HG03342 (cell line): ENCODE data around the gene GPM6B.
"Not testable (repeated sequence)": the region's sequence is repeated elsewhere in the genome, so short reads cannot be mapped to it uniquely, and the experiment has no call there.

Source experiments
- ATAC-seq: cut with Tn5 transposase; IDR thresholded peaks from one replicate; pipeline ENCODE4 v1.9.1; 2021; ENCODE audit warnings: mild to moderate bottlenecking, moderate library complexity; ENCODE audit not compliant: unreplicated experiment

Gene GPM6B

DNA sequence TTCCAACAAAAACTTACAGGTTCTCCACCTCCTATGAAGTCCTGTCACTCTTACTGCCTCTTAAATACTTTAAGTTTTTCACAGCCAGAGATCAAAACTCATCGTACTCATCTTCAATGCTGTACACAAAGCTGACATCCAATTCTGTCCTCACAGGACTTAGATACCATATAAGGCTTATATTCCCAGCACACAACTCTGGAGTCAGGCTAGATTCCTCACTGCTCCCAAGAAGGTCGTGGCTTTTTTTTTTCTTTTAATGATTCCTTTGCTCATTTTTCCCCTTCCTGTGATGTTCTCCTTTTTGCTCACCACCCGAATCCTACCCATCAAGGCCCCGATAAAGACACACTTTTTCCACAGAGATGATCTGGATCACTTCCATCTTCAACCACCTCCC, 83.4 kb downstream of the GPM6B start:
- no peak for ATAC-seq

- no peak for ATAC-seq
Measured at GRCh38 chrX:13732246-13733067, 84.4 kb downstream of the GPM6B start.

DNA sequence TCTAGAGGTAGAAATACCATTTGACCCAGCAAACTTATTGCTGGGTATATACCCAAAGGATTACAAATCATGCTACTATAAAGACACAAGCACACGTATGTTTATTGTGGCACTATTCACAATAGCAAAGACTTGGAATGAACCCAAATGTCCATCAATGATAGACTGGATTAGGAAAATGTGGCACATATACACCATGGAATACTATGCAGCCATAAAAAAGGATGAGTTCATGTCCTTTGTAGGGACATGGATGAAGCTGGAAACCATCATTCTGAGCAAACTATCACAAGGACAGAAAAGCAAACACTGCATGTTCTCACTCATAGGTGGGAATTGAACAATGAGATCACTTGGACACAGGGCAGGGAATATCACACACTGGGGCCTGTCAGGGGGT, 86.4 kb downstream of the GPM6B start:
- ATAC-seq, result not testable (repeated sequence)

DNA sequence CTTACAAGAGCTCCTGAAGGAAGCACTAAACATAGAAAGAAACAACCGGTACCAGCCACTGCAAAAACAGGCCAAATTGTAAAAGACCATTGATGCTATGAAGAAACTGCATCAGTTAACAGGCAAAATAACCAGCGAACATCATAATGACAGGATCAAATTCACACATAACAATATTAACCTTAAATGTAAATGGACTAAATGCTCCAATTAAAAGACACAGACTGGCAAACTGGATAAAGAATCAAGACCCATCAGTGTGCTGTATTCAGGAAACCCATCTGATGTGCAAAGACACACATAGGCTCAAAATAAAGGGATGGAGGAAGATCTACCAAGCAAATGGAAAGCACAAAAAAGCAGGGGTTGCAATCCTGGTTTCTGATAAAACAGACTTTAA, 90.3 kb downstream of the GPM6B start:
- ATAC-seq, result not testable (repeated sequence)

- not testable (repeated sequence) for ATAC-seq
Measured at GRCh38 chrX:13724878-13725277, 92.0 kb downstream of the GPM6B start.

- ATAC-seq, result no peak
Measured at GRCh38 chrX:13721819-13722519, 94.9 kb downstream of the GPM6B start.

GRCh38 chrX:13721371-13721770, 95.5 kb downstream of the GPM6B start:
- ATAC-seq, result no peak
